KMS-11 (cell line): Measurements from ENCODE around the gene KMT2C.

Source experiments
- H2AFZ ChIP-seq: fragments of 200-600 bp; sonication (generic); 2 replicates; pipeline ENCODE4 v1.6.1; 2016; ENCODE audit warnings: antibody characterized with exemption, mixed run types, low read depth
- H3K27ac ChIP-seq: fragments of 200-600 bp; sonication (generic); 2 replicates; pipeline ENCODE4 v1.6.1; 2016; ENCODE audit warnings: mild to moderate bottlenecking, mixed run types
- H3K27me3 ChIP-seq: fragments of 200-600 bp; sonication (generic); 2 replicates; pipeline ENCODE4 v1.6.1; 2017; ENCODE audit warnings: mild to moderate bottlenecking, low read depth, mixed run types, moderate library complexity; ENCODE audit not compliant: insufficient read depth
- H3K36me3 ChIP-seq: fragments of 200-600 bp; sonication (generic); 2 replicates; pipeline ENCODE4 v1.6.1; 2017; ENCODE audit warnings: mild to moderate bottlenecking, mixed run types; ENCODE audit not compliant: insufficient read depth
- H3K4me1 ChIP-seq: fragments of 200-600 bp; sonication (generic); 2 replicates; pipeline ENCODE4 v1.6.1; 2016; ENCODE audit warnings: mild to moderate bottlenecking, low read depth, mixed run types; ENCODE audit not compliant: poor library complexity, severe bottlenecking
- H3K4me2 ChIP-seq: fragments of 200-600 bp; sonication (generic); 2 replicates; pipeline ENCODE4 v1.7.0; 2016; ENCODE audit warnings: mild to moderate bottlenecking, mixed run types
- H3K4me3 ChIP-seq: fragments of 200-600 bp; sonication (generic); IDR thresholded peaks from 2 replicates; pipeline ENCODE4 v1.6.1; 2017; ENCODE audit warnings: low read depth, low read length, mixed read lengths; ENCODE audit not compliant: insufficient read depth
- H3K79me2 ChIP-seq: fragments of 200-600 bp; sonication (generic); 2 replicates; pipeline ENCODE4 v1.6.1; 2016; ENCODE audit warnings: low read depth, mixed run types; ENCODE audit not compliant: insufficient read depth
- H3K9ac ChIP-seq: fragments of 200-600 bp; sonication (generic); 2 replicates; pipeline ENCODE4 v1.6.1; 2016; ENCODE audit warnings: mild to moderate bottlenecking, mixed run types
- H4K20me1 ChIP-seq: fragments of 200-600 bp; sonication (generic); 2 replicates; pipeline ENCODE4 v1.6.1; 2016; ENCODE audit warnings: mild to moderate bottlenecking, mixed run types; ENCODE audit not compliant: insufficient read depth
- CTCF ChIP-seq: fragments of 200-600 bp; sonication (generic); conservative IDR thresholded peaks from 2 replicates; pipeline ENCODE4 v1.6.1; 2017; ENCODE audit warnings: low read depth, mild to moderate bottlenecking, antibody characterized with exemption, low read length, moderate library complexity, mixed read lengths

Gene KMT2C

GRCh38 chr7:152137476-152138025, 298.3 kb downstream of the KMT2C start:
- H3K9ac ChIP-seq, result no peak overlapping the region
- H3K27ac ChIP-seq, result no peak overlapping the region
- no peaks in the 10 kb centered on the region for H3K4me1 ChIP-seq
- H3K36me3 ChIP-seq, result no peaks in the 10 kb centered on the region; the same call in 1 of the 2 replicates
- H2AFZ ChIP-seq, result no peak overlapping the region
- no peaks in the 10 kb centered on the region for H3K27me3 ChIP-seq
- H3K4me2 ChIP-seq, result no peak overlapping the region
- H3K79me2 ChIP-seq, result no peaks in the 10 kb centered on the region
- TF ChIP-seq CTCF, result no peak
- H3K4me3 ChIP-seq, result no peak overlapping the region
- no peaks in the 10 kb centered on the region for H4K20me1 ChIP-seq

GRCh38 chr7:152136686-152137085, 299.1 kb downstream of the KMT2C start:
- Histone ChIP-seq H3K4me1 (no peaks in the 10 kb centered on the region), H2AFZ (no peak overlapping the region), H3K4me3 (no peak overlapping the region), H3K27me3 (no peaks in the 10 kb centered on the region), H3K79me2 (no peaks in the 10 kb centered on the region), H3K27ac (no peak overlapping the region), H4K20me1 (no peaks in the 10 kb centered on the region), H3K4me2 (no peak overlapping the region), H3K36me3 (no peaks in the 10 kb centered on the region; the same call in 1 of the 2 replicates), H3K9ac (no peak overlapping the region)
- TF ChIP-seq CTCF, result no peak

- no peak for TF ChIP-seq CTCF
- Histone ChIP-seq H3K4me1 (no peaks in the 10 kb centered on the region), H4K20me1 (no peaks in the 10 kb centered on the region), H3K79me2 (no peaks in the 10 kb centered on the region), H2AFZ (no peak overlapping the region), H3K36me3 (no peaks in the 10 kb centered on the region; the same call in 1 of the 2 replicates), H3K4me2 (no peak overlapping the region), H3K4me3 (no peak overlapping the region), H3K27me3 (no peaks in the 10 kb centered on the region), H3K9ac (no peak overlapping the region), H3K27ac (no peak overlapping the region)
Measured at GRCh38 chr7:152133804-152134203, 302.0 kb downstream of the KMT2C start.

- no peak for TF ChIP-seq CTCF
- H3K27ac ChIP-seq, result no peak overlapping the region
- no peak overlapping the region for H3K4me2 ChIP-seq
- H3K36me3 ChIP-seq, result no peaks in the 10 kb centered on the region; the same call in 1 of the 2 replicates
- no peaks in the 10 kb centered on the region for H3K4me1 ChIP-seq
- no peaks in the 10 kb centered on the region for H3K79me2 ChIP-seq
- H4K20me1 ChIP-seq, result no peaks in the 10 kb centered on the region
- no peak overlapping the region for H3K4me3 ChIP-seq
- H3K9ac ChIP-seq, result no peak overlapping the region
- no peak overlapping the region for H2AFZ ChIP-seq
- no peaks in the 10 kb centered on the region for H3K27me3 ChIP-seq
Measured at GRCh38 chr7:152132812-152133211, 303.0 kb downstream of the KMT2C start.
